Rectal smooth muscle tissue (tissue), 1 donor: ENCODE results near the gene SIGLEC8.
"Not testable (repeated sequence)": the region's sequence is repeated elsewhere in the genome, so short reads cannot be mapped to it uniquely, and the experiment has no call there.

ENCODE experiments used
- H3K27ac ChIP-seq: one replicate; pipeline ENCODE4 v1.7.0; 2013; ENCODE audit warnings: low read depth, low read length, inconsistent platforms
- H3K27me3 ChIP-seq: one replicate; pipeline ENCODE4 v1.7.0; 2013; ENCODE audit warnings: low read length; ENCODE audit not compliant: control insufficient read depth, insufficient read depth
- H3K36me3 ChIP-seq: one replicate; pipeline ENCODE4 v1.7.0; 2013; ENCODE audit warnings: low read length; ENCODE audit not compliant: control insufficient read depth, insufficient read depth
- H3K4me1 ChIP-seq: one replicate; pipeline ENCODE4 v1.7.0; 2013; ENCODE audit warnings: low read length; ENCODE audit not compliant: control insufficient read depth, insufficient read depth
- H3K4me3 ChIP-seq: one replicate; pipeline ENCODE4 v1.7.0; 2013; ENCODE audit warnings: low read length
- H3K9ac ChIP-seq: one replicate; pipeline ENCODE4 v1.7.0; 2013; ENCODE audit warnings: low read length

SIGLEC8 gene

GRCh38 chr19:51456541-51457290 lies 1.5 kb downstream of the SIGLEC8 start:
- H3K9ac ChIP-seq = peak overlapping the region; percentile 21
- no peak overlapping the region for H3K27ac ChIP-seq
- H3K4me3 ChIP-seq = no peak overlapping the region
- no peaks in the 10 kb centered on the region for H3K4me1 ChIP-seq
- no peaks in the 10 kb centered on the region for H3K27me3 ChIP-seq
- H3K36me3 ChIP-seq = no peaks in the 10 kb centered on the region

DNA sequence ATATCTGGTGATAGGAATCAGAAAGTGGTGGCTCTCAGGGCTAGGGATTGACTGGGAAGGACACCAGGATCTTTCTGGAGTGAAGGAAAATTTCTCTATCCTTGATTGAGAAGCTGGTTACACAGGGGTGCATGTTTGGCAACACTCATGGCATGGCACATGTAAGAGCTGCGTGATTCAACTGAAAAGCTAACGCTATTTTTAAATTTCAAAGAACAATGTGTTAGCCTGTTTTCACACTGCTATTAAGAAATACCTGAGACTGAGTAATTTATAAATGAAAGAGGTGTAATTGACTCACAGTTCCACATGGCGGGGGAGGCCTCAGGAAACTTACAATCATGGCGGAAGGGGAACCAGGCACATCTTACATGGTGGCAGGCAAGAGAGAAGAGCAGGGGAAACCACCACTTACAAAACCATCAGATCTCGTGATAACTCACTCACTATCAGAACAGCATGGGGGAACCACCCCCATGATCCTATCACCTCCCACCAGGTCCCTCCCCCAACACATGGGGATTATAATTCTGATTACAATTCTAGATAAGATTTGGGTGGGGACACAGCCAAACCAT lies 7.4 kb downstream of the SIGLEC8 start:
- Histone ChIP-seq H3K27me3 (no peaks in the 10 kb centered on the region), H3K27ac (no peak overlapping the region), H3K36me3 (no peaks in the 10 kb centered on the region), H3K9ac (no peak overlapping the region), H3K4me1 (no peaks in the 10 kb centered on the region), H3K4me3 (no peak overlapping the region)

GRCh38 chr19:51448411-51449016 lies 9.7 kb downstream of the SIGLEC8 start:
- Histone ChIP-seq H3K4me3 (no peak overlapping the region), H3K27me3 (no peaks in the 10 kb centered on the region), H3K27ac (no peak overlapping the region), H3K9ac (no peak overlapping the region), H3K4me1 (no peaks in the 10 kb centered on the region), H3K36me3 (no peaks in the 10 kb centered on the region)

- Histone ChIP-seq H3K27ac (no peak overlapping the region), H3K4me3 (no peak overlapping the region), H3K4me1 (no peaks in the 10 kb centered on the region), H3K36me3 (no peaks in the 10 kb centered on the region), H3K27me3 (no peaks in the 10 kb centered on the region), H3K9ac (no peak overlapping the region)
These were observed 10.2 kb downstream of the SIGLEC8 start for GRCh38 chr19:51448011-51448410.

- not testable (repeated sequence) for H3K27ac ChIP-seq, H3K9ac ChIP-seq, H3K27me3 ChIP-seq, H3K4me3 ChIP-seq, H3K4me1 ChIP-seq, H3K36me3 ChIP-seq
These were observed 10.7 kb downstream of the SIGLEC8 start for GRCh38 chr19:51447510-51447909.

DNA sequence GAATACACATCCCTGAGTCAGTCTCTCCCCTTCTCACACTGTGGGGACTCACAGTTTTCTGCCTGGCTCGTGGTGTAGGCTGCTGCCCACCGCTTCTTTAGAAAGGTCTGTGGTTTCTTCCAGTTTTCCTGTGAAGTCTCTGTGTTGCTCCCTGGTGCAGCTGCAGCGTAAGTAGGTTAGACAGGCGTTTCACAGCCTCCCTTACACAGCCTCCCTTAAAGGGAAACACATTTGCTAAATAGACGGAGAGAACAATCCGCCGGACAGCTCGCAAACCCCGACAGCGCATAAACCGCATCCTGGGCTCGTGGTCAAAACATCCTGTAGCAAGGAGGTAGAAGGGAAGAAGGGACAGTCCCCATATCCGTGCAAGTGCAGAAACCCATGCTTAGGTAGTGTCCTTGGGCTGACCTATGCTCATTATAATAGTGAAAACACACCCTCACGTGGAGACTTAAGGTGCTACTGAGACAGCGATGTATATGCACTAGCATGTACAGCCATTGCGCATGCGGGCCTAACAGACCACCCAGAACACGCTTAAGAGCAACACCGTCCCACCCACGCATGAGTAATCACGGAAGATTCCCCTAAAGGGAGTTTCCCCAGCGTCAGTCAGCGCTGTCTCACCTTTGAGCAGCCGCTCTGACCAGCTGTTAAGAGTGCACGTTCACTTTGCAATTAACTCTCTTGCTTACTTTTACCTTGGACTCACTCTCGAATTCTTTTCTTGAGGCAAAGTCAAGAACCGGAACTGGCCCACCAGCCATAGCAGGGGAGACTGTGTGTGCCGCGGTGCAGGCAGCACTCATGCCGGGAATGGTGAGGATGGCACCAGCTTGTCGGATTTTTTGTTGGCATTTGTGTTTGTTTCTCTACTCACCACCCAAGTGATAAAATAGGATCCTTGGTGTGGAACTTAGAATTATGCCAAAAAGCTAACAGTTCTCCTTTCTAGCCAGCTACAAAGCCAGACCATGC lies 16.6 kb downstream of the SIGLEC8 start:
- no peaks in the 10 kb centered on the region for H3K27me3 ChIP-seq
- H3K9ac ChIP-seq = no peak overlapping the region
- no peaks in the 10 kb centered on the region for H3K36me3 ChIP-seq
- no peaks in the 10 kb centered on the region for H3K4me1 ChIP-seq
- H3K27ac ChIP-seq = no peak overlapping the region
- no peak overlapping the region for H3K4me3 ChIP-seq

DNA sequence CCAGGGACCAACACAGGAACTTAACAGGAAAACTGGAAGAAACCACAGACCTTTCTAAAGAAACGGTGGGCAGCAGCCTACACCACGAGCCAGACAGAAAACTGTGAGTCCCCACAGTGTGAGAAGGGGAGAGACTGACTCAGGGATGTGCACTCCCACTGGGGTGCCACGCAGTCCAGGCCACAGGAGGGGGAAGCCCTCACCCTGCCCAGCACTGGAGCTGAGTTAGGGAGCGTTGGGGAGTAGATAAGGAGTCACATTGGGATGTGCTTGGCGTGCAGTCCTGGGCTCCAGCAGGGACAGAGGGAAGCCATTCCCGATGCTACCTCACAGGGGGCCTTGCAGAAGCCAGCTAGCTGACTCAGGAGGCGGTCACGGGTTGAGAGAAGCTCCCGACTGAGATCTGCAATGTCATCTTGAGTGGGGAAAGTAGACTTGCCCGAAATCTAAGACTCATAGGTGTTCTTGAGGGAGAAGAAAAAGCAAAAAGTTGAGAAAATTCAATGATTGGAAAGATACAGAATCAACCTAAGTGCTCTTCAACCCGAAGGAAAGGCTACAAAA lies 17.3 kb downstream of the SIGLEC8 start:
- Histone ChIP-seq H3K4me1 (no peaks in the 10 kb centered on the region), H3K4me3 (no peak overlapping the region), H3K36me3 (no peaks in the 10 kb centered on the region), H3K27me3 (peaks cover 3% of the 10 kb centered on the region), H3K27ac (no peak overlapping the region), H3K9ac (no peak overlapping the region)

DNA sequence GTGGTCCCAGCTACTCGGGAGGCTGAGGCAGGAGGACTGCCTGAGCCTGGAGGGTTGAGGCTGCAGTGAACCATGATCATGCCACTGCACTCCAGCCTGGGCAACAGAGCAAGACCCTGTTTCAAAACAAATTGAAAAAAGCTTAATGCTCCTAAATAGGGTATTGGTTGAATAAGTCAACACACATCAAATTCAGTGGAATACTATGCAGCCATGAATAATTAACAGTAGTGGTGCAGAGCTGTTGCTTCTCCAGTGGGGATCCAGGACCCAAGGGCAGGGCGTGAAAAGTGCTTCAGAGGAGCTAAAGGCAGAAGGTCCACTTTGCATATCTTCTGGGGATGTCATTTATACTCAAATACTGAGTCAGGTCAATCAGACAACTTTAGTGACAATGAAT lies 18.2 kb downstream of the SIGLEC8 start:
- peaks cover 3% of the 10 kb centered on the region for H3K27me3 ChIP-seq
- H3K36me3 ChIP-seq = no peaks in the 10 kb centered on the region
- no peak overlapping the region for H3K9ac ChIP-seq
- H3K4me1 ChIP-seq = no peaks in the 10 kb centered on the region
- H3K4me3 ChIP-seq = no peak overlapping the region
- no peak overlapping the region for H3K27ac ChIP-seq

DNA sequence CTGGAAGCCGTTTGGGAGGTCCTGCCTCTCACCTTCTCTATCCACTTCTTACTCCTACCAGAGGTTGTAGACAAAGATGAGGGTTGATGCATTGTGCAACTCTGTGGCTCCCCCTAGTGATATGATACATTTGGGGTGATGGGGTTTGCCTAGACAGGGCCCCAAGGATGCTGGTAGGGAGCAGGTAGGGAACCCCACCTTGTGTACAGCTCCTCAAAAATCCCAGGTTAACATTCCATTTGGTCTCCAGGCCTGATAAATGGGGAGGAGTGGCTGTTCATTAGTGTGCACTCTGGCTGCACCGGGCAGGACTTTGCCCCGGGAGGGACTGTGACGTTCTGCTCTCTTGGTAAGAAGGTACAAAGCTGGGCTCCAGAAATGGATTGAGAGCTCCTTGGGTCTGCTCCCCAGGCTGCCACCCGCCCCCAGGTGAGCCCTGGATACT lies 19.2 kb downstream of the SIGLEC8 start:
- Histone ChIP-seq H3K9ac (no peak overlapping the region), H3K27me3 (peaks cover 3% of the 10 kb centered on the region)

GRCh38 chr19:51434456-51434855 lies 23.8 kb downstream of the SIGLEC8 start:
- H3K27ac ChIP-seq = no peak overlapping the region
- no peak overlapping the region for H3K9ac ChIP-seq
- H3K4me1 ChIP-seq = no peaks in the 10 kb centered on the region
- no peaks in the 10 kb centered on the region for H3K36me3 ChIP-seq
- H3K4me3 ChIP-seq = no peak overlapping the region
- H3K27me3 ChIP-seq = peaks cover 3% of the 10 kb centered on the region

More for the DNA sequence above, 19.2 kb downstream of the SIGLEC8 start:
- no peak overlapping the region for H3K27ac ChIP-seq
- H3K36me3 ChIP-seq = no peaks in the 10 kb centered on the region
- H3K4me1 ChIP-seq = no peaks in the 10 kb centered on the region
- no peak overlapping the region for H3K4me3 ChIP-seq

- H3K27me3 ChIP-seq = peaks cover 3% of the 10 kb centered on the region
- H3K9ac ChIP-seq = no peak overlapping the region
- H3K4me3 ChIP-seq = no peak overlapping the region
- H3K4me1 ChIP-seq = no peaks in the 10 kb centered on the region
- H3K27ac ChIP-seq = no peak overlapping the region
- H3K36me3 ChIP-seq = no peaks in the 10 kb centered on the region
These were observed 25.2 kb downstream of the SIGLEC8 start for GRCh38 chr19:51433043-51433442.

- Histone ChIP-seq H3K27me3 (peaks cover under 1% of the 10 kb centered on the region), H3K27ac (no peak overlapping the region), H3K36me3 (no peaks in the 10 kb centered on the region), H3K9ac (no peak overlapping the region), H3K4me1 (no peaks in the 10 kb centered on the region), H3K4me3 (no peak overlapping the region)
These were observed 27.1 kb downstream of the SIGLEC8 start for GRCh38 chr19:51431124-51431523.
